GM12878 (cell line): ENCODE data around the gene SLC23A1. TPM values are rescaled to one million over a fixed set of nuclear protein-coding genes. Genes with fewer than 3 reads are reported as not detected.

Experiments used
- ATAC-seq: fragments of 200-7000 bp; cut with Tn5 transposase; 3 replicates; pipeline ENCODE4 v1.9.1; 2020; ENCODE audit warnings: mild to moderate bottlenecking, moderate library complexity
- BruUV-seq: library from RNA; stranded (reverse); fragments of 400-500 nt; replicated peaks from 2 replicates; lab custom pipeline; 2021; lab: Mats Ljungman, UMichigan
- CTCF ChIA-PET: fragments of 300-600 bp; sonication (Branson Sonifier 250); formaldehyde crosslinking; extraction: SDS; loops from one replicate; lab custom pipeline; 2021; ENCODE audit warnings: inconsistent platforms; lab: Yijun Ruan, JAX
- POLR2A ChIA-PET: fragments of 350-600 bp; formaldehyde crosslinking; extraction: SDS; loops from one replicate; lab custom pipeline; 2021; ENCODE audit warnings: inconsistent platforms; lab: Charles Lee
- RAD21 ChIA-PET: fragments of 300-600 bp; sonication (Branson Sonifier 250); formaldehyde crosslinking; loops from one replicate; lab custom pipeline; 2023; ENCODE audit warnings: antibody characterized with exemption; ENCODE audit not compliant: unreplicated experiment; lab: Charles Lee
- SMC1A ChIA-PET: fragments of 300-600 bp; sonication (Branson Sonifier 250); formaldehyde crosslinking; loops from one replicate; lab custom pipeline; 2023; ENCODE audit not compliant: unreplicated experiment, uncharacterized antibody; lab: Charles Lee
- DNase-seq: peaks from one replicate; pipeline ENCODE4 v3.0.0-alpha.2; 2011; ENCODE audit warnings: low read depth, low spot score
- FAIRE-seq: peaks from 3 replicates; lab custom pipeline; 2011; peaks lifted over from hg19 to GRCh38; lab: Jason Lieb, UNC
- H2AFZ ChIP-seq: 2 replicates; pipeline ENCODE4 v1.6.0; 2011; ENCODE audit warnings: low read depth, low read length, control low read depth; ENCODE audit not compliant: control insufficient read depth
- H3K27ac ChIP-seq: 2 replicates; pipeline ENCODE4 v1.5.1; 2011; ENCODE audit warnings: control low read depth; ENCODE audit not compliant: control insufficient read depth, insufficient read depth
- H3K27me3 ChIP-seq, 2 experiments: replicated peaks in 1 of 2; 2 replicates each; pipeline versions ENCODE4 v1.6.0 to v1.6.1; 2011; ENCODE audit warnings: low read length in 1 of 2; ENCODE audit not compliant: control insufficient read depth in 2 of 2, insufficient read depth in 2 of 2
- H3K36me3 ChIP-seq, 2 experiments: 2 replicates each; pipeline ENCODE4 v1.5.1; 2011; ENCODE audit warnings: low read length in 1 of 2; ENCODE audit not compliant: control insufficient read depth in 2 of 2, insufficient read depth in 2 of 2
- H3K4me1 ChIP-seq: 2 replicates; pipeline ENCODE4 v1.6.1; 2011; ENCODE audit warnings: mild to moderate bottlenecking, low read length, moderate library complexity, mixed read lengths; ENCODE audit not compliant: control insufficient read depth, insufficient read depth
- H3K4me2 ChIP-seq: 2 replicates; pipeline ENCODE4 v1.6.0; 2011; ENCODE audit warnings: control low read depth; ENCODE audit not compliant: control insufficient read depth, insufficient read depth
- H3K4me3 ChIP-seq: fragments of 200-600 bp; sonication (generic); 2 replicates; pipeline ENCODE4 v1.5.1; 2016
- H3K79me2 ChIP-seq: 2 replicates; pipeline ENCODE4 v1.6.0; 2011; ENCODE audit warnings: low read length; ENCODE audit not compliant: control insufficient read depth, insufficient read depth
- H3K9ac ChIP-seq: 2 replicates; pipeline ENCODE4 v1.8.0; 2011; ENCODE audit warnings: low read length, control low read depth, mixed read lengths; ENCODE audit not compliant: control insufficient read depth, insufficient read depth
- H3K9me3 ChIP-seq: replicated peaks from 3 replicates; pipeline ENCODE4 v1.5.1; 2011; ENCODE audit warnings: mild to moderate bottlenecking, low read length; ENCODE audit not compliant: control insufficient read depth, insufficient read depth
- H4K20me1 ChIP-seq: 2 replicates; pipeline ENCODE4 v1.6.0; 2011; ENCODE audit not compliant: control insufficient read depth, insufficient read depth
- BRCA1 ChIP-seq: IDR thresholded peaks from 2 replicates; pipeline ENCODE4 v1.6.1; 2011; ENCODE audit warnings: low read depth, low read length, improper control_type of control experiment
- CBX3 ChIP-seq: fragments of 200-600 bp; sonication (generic); IDR thresholded peaks from 2 replicates; pipeline ENCODE4 v1.6.1; 2016; ENCODE audit warnings: low read depth, borderline replicate concordance
- E4F1 ChIP-seq: fragments of 450-650 bp; IDR thresholded peaks from 2 replicates; pipeline ENCODE4 v1.6.1; 2018; ENCODE audit warnings: borderline replicate concordance, mild to moderate bottlenecking; ENCODE audit not compliant: partially characterized antibody
- FOS ChIP-seq: IDR thresholded peaks from 3 replicates; pipeline ENCODE4 v1.6.1; 2011; ENCODE audit warnings: borderline replicate concordance; ENCODE audit not compliant: insufficient read length; ENCODE audit errors: extremely low read depth
- KLF5 ChIP-seq: fragments of 450-650 bp; IDR thresholded peaks from 2 replicates; pipeline ENCODE4 v1.6.1; 2014; ENCODE audit warnings: mild to moderate bottlenecking; ENCODE audit not compliant: partially characterized antibody
- MXI1 ChIP-seq: fragments of 150-350 bp; IDR thresholded peaks from 2 replicates; pipeline ENCODE4 v1.6.1; 2011; ENCODE audit warnings: low read depth, mild to moderate bottlenecking, inconsistent platforms, low read length, improper control_type of control experiment
- NFIC ChIP-seq: IDR thresholded peaks from 2 replicates; pipeline ENCODE4 v1.6.1; 2012; ENCODE audit warnings: low read depth, mild to moderate bottlenecking, inconsistent platforms, low read length, moderate library complexity
- NR2F1 ChIP-seq: fragments of 450-650 bp; conservative IDR thresholded peaks from 2 replicates; pipeline ENCODE4 v1.6.1; 2017; ENCODE audit warnings: mild to moderate bottlenecking
- POLR2A ChIP-seq: IDR thresholded peaks from 2 replicates; pipeline ENCODE4 v1.6.1; 2011; ENCODE audit warnings: low read depth, mild to moderate bottlenecking, low read length
- SKIL ChIP-seq: fragments of 450-650 bp; IDR thresholded peaks from 2 replicates; pipeline ENCODE4 v1.6.1; 2017; ENCODE audit warnings: mild to moderate bottlenecking, low read depth, inconsistent platforms; ENCODE audit not compliant: poor library complexity, severe bottlenecking
- SUPT20H ChIP-seq: IDR thresholded peaks from 2 replicates; pipeline ENCODE4 v1.6.1; 2011; ENCODE audit warnings: low read depth, mild to moderate bottlenecking, low read length, moderate library complexity, borderline replicate concordance; ENCODE audit not compliant: control insufficient read depth
- YBX1 ChIP-seq: fragments of 450-650 bp; IDR thresholded peaks from 2 replicates; pipeline ENCODE4 v1.6.1; 2016; ENCODE audit warnings: antibody characterized with exemption
- ZBED1 ChIP-seq: IDR thresholded peaks from 2 replicates; pipeline ENCODE4 v1.6.1; 2016; ENCODE audit warnings: borderline replicate concordance
- ZNF622 ChIP-seq: fragments of 450-650 bp; IDR thresholded peaks from 2 replicates; pipeline ENCODE4 v1.6.1; 2017; ENCODE audit warnings: mild to moderate bottlenecking, inconsistent platforms
- in situ Hi-C: fragments of 300-500 bp; cut with MboI; formaldehyde crosslinking; loops from 9 replicates; pipeline ENCODE4 v1.14.3; 2018; ENCODE audit warnings: mixed read lengths
- intact Hi-C: fragments of 100-400 bp; cut with micrococcal nuclease; formaldehyde crosslinking; loops from one replicate; pipeline ENCODE4 v1.14.2; 2022; ENCODE audit not compliant: unreplicated experiment
- polyA plus RNA-seq, 11 experiments: library from polyadenylated mRNA; depleted of rRNA in 4 of 11; unstranded in 6 of 11; stranded (reverse) in 5 of 11; fragments of >200 nt; fragmentation: Nextera tagmentation in 4 of 11; fragmentation: Illumina TruSeq in 1 of 11; extraction: Ambion mirVana in 4 of 11; extraction: Trizol in 1 of 11; gene quantifications; 1 replicate in 1 of 11; 2 replicates in 10 of 11; pipeline versions ENCODE4 v1.2.1 to v1.2.3, GENCODE V29; 2011 to 2016; ENCODE audit warnings: inconsistent platforms in 2 of 11, missing spikeins in 2 of 11, low read depth in 1 of 11
- total RNA-seq, 4 experiments: library from RNA; depleted of rRNA in 3 of 4; stranded (reverse); fragments of >200 nt in 3 of 4; fragmentation: Illumina TruSeq in 1 of 4; extraction: Trizol in 1 of 4; gene quantifications; 2 replicates each; pipeline versions ENCODE4 v1.2.1 to v1.2.3, GENCODE V29; 2013 to 2021
- TF ChIP-seq, protein P1 (sequence below): fragments of 450-650 bp; IDR thresholded peaks from 2 replicates; pipeline ENCODE4 v1.6.1; 2017; ENCODE audit warnings: mild to moderate bottlenecking
- TF ChIP-seq, protein P2 (sequence below): fragments of 450-650 bp; IDR thresholded peaks from 2 replicates; pipeline ENCODE4 v1.6.1; 2017; ENCODE audit warnings: borderline replicate concordance

Gene SLC23A1
- total and polyA plus RNA-seq, 10 of the 15 experiments (the other 5 are each of a cell fraction or from before 2014, with no cell fraction given), result 0.35 to 4.7 (median 1.6) TPM

DNA sequence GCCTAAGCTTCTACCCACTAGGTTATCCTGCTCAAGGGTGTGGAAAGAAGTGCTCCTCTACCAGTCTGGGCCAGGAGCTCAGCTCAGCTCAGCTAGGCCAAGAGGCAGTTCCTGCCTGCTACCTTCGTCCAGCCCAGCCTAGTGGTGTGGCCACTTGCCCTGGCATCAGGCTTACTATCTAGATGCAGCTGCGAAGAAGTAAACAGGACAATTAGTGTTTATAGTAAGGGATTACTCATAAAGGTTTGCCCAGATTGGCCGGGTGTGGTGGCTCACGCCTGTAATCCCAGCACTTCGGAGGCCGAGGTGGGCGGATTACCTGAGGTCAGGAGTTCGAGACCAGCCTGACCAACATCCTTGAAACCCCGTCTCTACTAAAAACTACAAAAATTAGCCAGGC is 33.6 kb upstream of the SLC23A1 start (continued):
- TF ChIP-seq ZNF622, result no peak
- no peak for TF ChIP-seq SUPT20H
- TF ChIP-seq NR2F1, result no peak
- no peak for TF ChIP-seq KLF5
- TF ChIP-seq CBX3, result no peak
- TF ChIP-seq FOS, result no peak
- no peak for TF ChIP-seq BRCA1

GRCh38 chr5:139415869-139416268 is 32.8 kb upstream of the SLC23A1 start:
- in situ Hi-C loops, result no loop called here
- BruUV-seq, result no TSS peak
- TF ChIP-seq, protein P1, sequence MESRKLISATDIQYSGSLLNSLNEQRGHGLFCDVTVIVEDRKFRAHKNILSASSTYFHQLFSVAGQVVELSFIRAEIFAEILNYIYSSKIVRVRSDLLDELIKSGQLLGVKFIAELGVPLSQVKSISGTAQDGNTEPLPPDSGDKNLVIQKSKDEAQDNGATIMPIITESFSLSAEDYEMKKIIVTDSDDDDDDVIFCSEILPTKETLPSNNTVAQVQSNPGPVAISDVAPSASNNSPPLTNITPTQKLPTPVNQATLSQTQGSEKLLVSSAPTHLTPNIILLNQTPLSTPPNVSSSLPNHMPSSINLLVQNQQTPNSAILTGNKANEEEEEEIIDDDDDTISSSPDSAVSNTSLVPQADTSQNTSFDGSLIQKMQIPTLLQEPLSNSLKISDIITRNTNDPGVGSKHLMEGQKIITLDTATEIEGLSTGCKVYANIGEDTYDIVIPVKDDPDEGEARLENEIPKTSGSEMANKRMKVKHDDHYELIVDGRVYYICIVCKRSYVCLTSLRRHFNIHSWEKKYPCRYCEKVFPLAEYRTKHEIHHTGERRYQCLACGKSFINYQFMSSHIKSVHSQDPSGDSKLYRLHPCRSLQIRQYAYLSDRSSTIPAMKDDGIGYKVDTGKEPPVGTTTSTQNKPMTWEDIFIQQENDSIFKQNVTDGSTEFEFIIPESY, result no peak
- TF ChIP-seq, protein P2, sequence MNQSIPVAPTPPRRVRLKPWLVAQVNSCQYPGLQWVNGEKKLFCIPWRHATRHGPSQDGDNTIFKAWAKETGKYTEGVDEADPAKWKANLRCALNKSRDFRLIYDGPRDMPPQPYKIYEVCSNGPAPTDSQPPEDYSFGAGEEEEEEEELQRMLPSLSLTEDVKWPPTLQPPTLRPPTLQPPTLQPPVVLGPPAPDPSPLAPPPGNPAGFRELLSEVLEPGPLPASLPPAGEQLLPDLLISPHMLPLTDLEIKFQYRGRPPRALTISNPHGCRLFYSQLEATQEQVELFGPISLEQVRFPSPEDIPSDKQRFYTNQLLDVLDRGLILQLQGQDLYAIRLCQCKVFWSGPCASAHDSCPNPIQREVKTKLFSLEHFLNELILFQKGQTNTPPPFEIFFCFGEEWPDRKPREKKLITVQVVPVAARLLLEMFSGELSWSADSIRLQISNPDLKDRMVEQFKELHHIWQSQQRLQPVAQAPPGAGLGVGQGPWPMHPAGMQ, result no peak
- TF ChIP-seq POLR2A (no peak), SKIL (no peak), YBX1 (no peak), MXI1 (no peak), NFIC (no peak), E4F1 (no peak), ZBED1 (no peak)

More at GRCh38 chr5:139415869-139416268, 32.8 kb upstream of the SLC23A1 start:
- intact Hi-C loops, result no loop called here
- peaks cover 0 to 2% of the 10 kb centered on the region in 2 experiments; a peak in 1 of 4 replicates for H3K36me3 ChIP-seq
- H3K27ac ChIP-seq, result no peak overlapping the region
- H3K4me3 ChIP-seq, result no peak overlapping the region
- no peak for FAIRE-seq
- H3K4me1 ChIP-seq, result peaks cover 21% of the 10 kb centered on the region
- RAD21 ChIA-PET, result interaction anchor here (0.6 to 3.6 kb wide), 5 partner anchors 8 to 104 kb away, joined by 3 to 19 read pairs (median 3); partner anchors contain the start of gene SPATA24
- no peak overlapping the region for H3K9ac ChIP-seq
- POLR2A ChIA-PET, result interaction anchor here (3.4 kb wide), 1 partner anchor 22 kb away, joined by 14 read pairs; the partner anchor contains the start of gene DNAJC18
- H3K27me3 ChIP-seq, result no peaks in the 10 kb centered on the region
- no peak overlapping the region for H3K4me2 ChIP-seq
- SMC1A ChIA-PET, result interaction anchor here (1.1 to 3.2 kb wide), 5 partner anchors 9 to 66 kb away, joined by 3 to 14 read pairs (median 5); partner anchors contain the start of gene SPATA24
- H3K9me3 ChIP-seq, result no peaks in the 10 kb centered on the region
- no peaks in the 10 kb centered on the region for H4K20me1 ChIP-seq
- CTCF ChIA-PET, result interaction anchor here (0.6 to 3.8 kb wide), 6 partner anchors 9 to 218 kb away, joined by 3 to 24 read pairs (median 4); no protein-coding TSS in a partner anchor
- ATAC-seq, result no peak
- DNase-seq, result no peak
- no peak overlapping the region for H2AFZ ChIP-seq
- no peaks in the 10 kb centered on the region for H3K79me2 ChIP-seq
